B cell (primary cell): Measurements from ENCODE around the gene PSMD5. TPM values are rescaled to one million over a fixed set of nuclear protein-coding genes. Genes with fewer than 3 reads are reported as not detected.

ENCODE experiments used
- ATAC-seq: fragments of 200-7000 bp; cut with Tn5 transposase; one replicate; pipeline ENCODE4 v1.10.0; 2021; ENCODE audit warnings: low read depth, mild to moderate bottlenecking, moderate number of reproducible peaks, moderate library complexity
- CTCF ChIA-PET: fragments of 350-600 bp; sonication (Branson Sonifier 250); formaldehyde crosslinking; loops from one replicate; lab custom pipeline; 2021; ENCODE audit warnings: antibody characterized with exemption, inconsistent platforms; lab: Charles Lee
- POLR2A ChIA-PET: fragments of 350-600 bp; sonication (Branson Sonifier 250); formaldehyde crosslinking; loops from one replicate; lab custom pipeline; 2021; ENCODE audit warnings: antibody characterized with exemption; lab: Charles Lee
- DNase-seq: peaks from one replicate; pipeline ENCODE4 v3.0.0; 2013
- H2AFZ ChIP-seq: 2 replicates; pipeline ENCODE4 v1.6.1; 2012; ENCODE audit warnings: mild to moderate bottlenecking, low read depth, low read length; ENCODE audit not compliant: insufficient read depth, poor library complexity, severe bottlenecking
- H3K27ac ChIP-seq, 2 donors: 1 replicate in 1 of 2; 2 replicates in 1 of 2; pipeline ENCODE4 v1.5.1; 2012 to 2013; ENCODE audit warnings: low read length in 2 of 2, mild to moderate bottlenecking in 2 of 2, moderate library complexity in 1 of 2
- H3K27me3 ChIP-seq, 4 experiments: fragments of 200-600 bp in 1 of 4; sonication (generic) in 1 of 4; replicated peaks in 1 of 4; 1 replicate in 2 of 4; 2 replicates in 2 of 4; pipeline versions ENCODE4 v1.6.1 to v1.7.0; 2013 to 2016; ENCODE audit warnings: low read length in 3 of 4, mild to moderate bottlenecking in 2 of 4, mixed read lengths in 1 of 4, moderate library complexity in 1 of 4; ENCODE audit not compliant: insufficient read depth in 4 of 4, control insufficient read depth in 3 of 4; ENCODE audit errors: control extremely low read depth in 1 of 4
- H3K36me3 ChIP-seq, 2 experiments: replicated peaks in 1 of 2; 1 replicate in 1 of 2; 2 replicates in 1 of 2; pipeline versions ENCODE4 v1.6.1 to v1.7.1; 2013; ENCODE audit warnings: low read length in 1 of 2; ENCODE audit not compliant: insufficient read depth in 2 of 2, control insufficient read depth in 1 of 2; ENCODE audit errors: control extremely low read depth in 1 of 2, extremely low read depth in 1 of 2
- H3K4me1 ChIP-seq, 2 donors: fragments of 200-600 bp in 1 of 2; sonication (generic) in 1 of 2; 1 replicate in 1 of 2; 2 replicates in 1 of 2; pipeline versions ENCODE4 v1.5.1 to v1.6.1; 2013 to 2017; ENCODE audit warnings: low read length in 2 of 2; ENCODE audit not compliant: control insufficient read depth in 2 of 2, insufficient read depth in 2 of 2
- H3K4me2 ChIP-seq: replicated peaks from 2 replicates; pipeline ENCODE3; 2012; ENCODE audit warnings: mild to moderate bottlenecking, low read depth, low read length; ENCODE audit not compliant: poor library complexity, severe bottlenecking
- H3K4me3 ChIP-seq, 5 experiments: fragments of 200-600 bp in 1 of 5; sonication (generic) in 1 of 5; 1 replicate in 3 of 5; 2 replicates in 2 of 5; pipeline versions ENCODE4 v1.5.1 to v1.7.0; 2011 to 2016; ENCODE audit warnings: low read length in 4 of 5, mild to moderate bottlenecking in 4 of 5, low read depth in 2 of 5, control low read depth in 1 of 5, moderate library complexity in 1 of 5; ENCODE audit not compliant: insufficient read depth in 1 of 5; ENCODE audit errors: control extremely low read depth in 1 of 5, extremely low read depth in 1 of 5
- H3K79me2 ChIP-seq: fragments of 200-600 bp; sonication (generic); one replicate; pipeline ENCODE4 v1.6.0; 2016; ENCODE audit warnings: low read length; ENCODE audit not compliant: control insufficient read depth, insufficient read depth
- H3K9ac ChIP-seq: fragments of 200-600 bp; sonication (generic); 2 replicates; pipeline ENCODE4 v1.6.1; 2017; ENCODE audit warnings: mild to moderate bottlenecking, low read length, moderate library complexity
- H3K9me3 ChIP-seq, 3 donors: one replicate each; pipeline versions ENCODE4 v1.6.1 to v1.7.1; 2013; ENCODE audit warnings: low read length in 2 of 3; ENCODE audit not compliant: control insufficient read depth in 2 of 3, insufficient read depth in 1 of 3; ENCODE audit errors: control extremely low read depth in 1 of 3
- H4K20me1 ChIP-seq: 2 replicates; pipeline ENCODE4 v1.6.0; 2012; ENCODE audit warnings: mild to moderate bottlenecking, low read length; ENCODE audit not compliant: insufficient read depth, control insufficient read depth, poor library complexity, severe bottlenecking
- H3K27ac Mint-ChIP-seq: one replicate; pipeline ENCODE4 v1.8.0; 2021; ENCODE audit warnings: mixed read lengths
- H3K27me3 Mint-ChIP-seq: one replicate; pipeline ENCODE4 v1.8.0; 2021; ENCODE audit warnings: mixed read lengths
- H3K4me1 Mint-ChIP-seq: one replicate; pipeline ENCODE4 v1.8.0; 2021; ENCODE audit warnings: mixed read lengths
- H3K4me3 Mint-ChIP-seq: one replicate; pipeline ENCODE4 v1.8.0; 2021; ENCODE audit warnings: mixed read lengths
- H3K9me3 Mint-ChIP-seq: one replicate; pipeline ENCODE4 v1.8.0; 2022; ENCODE audit warnings: mixed read lengths; ENCODE audit not compliant: insufficient read depth
- CTCF ChIP-seq: fragments of 200-600 bp; IDR thresholded peaks from one replicate; pipeline ENCODE4 v1.8.0; 2022; ENCODE audit warnings: antibody characterized with exemption, mild to moderate bottlenecking
- EZH2 ChIP-seq: IDR thresholded peaks from 2 replicates; pipeline ENCODE4 v1.6.1; 2012; ENCODE audit warnings: borderline replicate concordance, low read depth, mild to moderate bottlenecking, moderate library complexity, low read length; ENCODE audit not compliant: insufficient read depth, poor library complexity, severe bottlenecking
- WGBS: methylation state at CpG from one replicate; pipeline ENCODE4 v1.1.5; 2013; ENCODE audit warnings: missing lambda C conversion rate; ENCODE audit not compliant: insufficient coverage; 5-methylcytosine and 5-hydroxymethylcytosine counted together
- intact Hi-C: fragments of 100-400 bp; cut with micrococcal nuclease; formaldehyde crosslinking; loops from one replicate; pipeline ENCODE4 v1.10.0; 2022
- polyA plus RNA-seq: library from polyadenylated mRNA; depleted of rRNA; stranded (reverse); fragments of >200 nt; gene quantifications from 2 replicates; pipeline ENCODE4 v1.2.3, GENCODE V29; 2012
- total RNA-seq, 2 donors: library from RNA; stranded (reverse); fragments of 120-200 nt in 1 of 2; gene quantifications; 1 replicate in 1 of 2; 2 replicates in 1 of 2; pipeline versions ENCODE4 v1.2.3 to v1.2.4, GENCODE V29; 2013 to 2022

The PSMD5 gene
- total and polyA plus RNA-seq, 2 donors (not counting 1 experiment from before 2014, with no cell fraction given): 7.4 to 25.3 TPM

DNA sequence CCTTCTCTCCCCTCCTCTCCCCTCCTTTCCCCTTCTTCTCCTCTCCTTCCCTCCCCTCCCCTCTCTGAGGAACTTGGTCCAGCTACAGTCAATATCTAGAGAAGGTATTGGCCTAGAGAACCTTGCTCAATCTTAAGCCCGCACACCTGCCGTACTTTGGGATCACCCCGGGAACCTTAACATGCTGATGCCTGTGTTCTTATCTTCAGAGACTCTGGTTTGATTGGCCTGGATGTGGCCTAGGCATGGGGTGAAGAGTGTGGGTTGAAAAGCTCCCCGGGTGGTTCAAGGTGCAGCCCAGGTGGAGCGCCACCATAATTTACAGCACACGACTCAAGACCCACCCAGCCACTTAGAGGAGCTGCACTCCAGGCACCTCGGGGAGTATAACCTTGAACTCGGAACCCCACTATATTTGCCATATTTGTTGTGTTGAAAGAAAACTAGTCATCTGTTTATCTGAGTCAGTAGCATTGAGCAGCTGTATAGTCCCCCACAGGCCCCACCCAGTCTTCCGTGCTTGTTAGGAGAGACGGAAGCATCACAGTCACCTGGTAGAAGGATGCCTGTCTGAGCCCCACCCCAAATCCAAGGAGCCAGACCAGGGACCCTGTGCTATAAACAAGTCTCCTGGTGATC is 48.6 kb upstream of the PSMD5 start:
- H3K9ac ChIP-seq: no peak overlapping the region
- Mint-ChIP-seq H3K9me3 (no peaks in the 10 kb centered on the region), H3K4me3 (no peak overlapping the region), H3K27ac (peak overlapping the region; percentile 77), H3K4me1 (peaks cover 46% of the 10 kb centered on the region), H3K27me3 (no peaks in the 10 kb centered on the region)
- no peak for TF ChIP-seq CTCF
- TF ChIP-seq EZH2: no peak
- peaks cover 42 to 46% of the 10 kb centered on the region in 2 donors for H3K4me1 ChIP-seq
- H3K9me3 ChIP-seq: no peaks in the 10 kb centered on the region
- H3K4me2 ChIP-seq: peak overlapping the region; percentile 52
- no peak overlapping the region for H3K4me3 ChIP-seq
- no peaks in the 10 kb centered on the region for H3K79me2 ChIP-seq
- H3K27ac ChIP-seq: peak overlapping the region in 1 of 2 donors; percentile 65
- DNase-seq (no peak), ATAC-seq (no peak)
- POLR2A ChIA-PET: interaction anchor here (0.6 to 2.7 kb wide), 3 partner anchors 35 to 40 kb away, joined by 7 to 14 read pairs (median 10); no protein-coding TSS in a partner anchor
- CTCF ChIA-PET: interaction anchor here (1.0 to 3.1 kb wide), 10 partner anchors 11 to 90 kb away, joined by 3 to 12 read pairs (median 6); no protein-coding TSS in a partner anchor
- intact Hi-C loops: no loop called here
- H2AFZ ChIP-seq: no peak overlapping the region
- no peaks in the 10 kb centered on the region for H3K27me3 ChIP-seq
- H3K36me3 ChIP-seq: no peaks in the 10 kb centered on the region
- WGBS: 73% methylated on average over 3 of the region's 10 CpGs
- H4K20me1 ChIP-seq: peaks cover 6% of the 10 kb centered on the region
